Large intestine (tissue), 3 donors: ENCODE data around the gene SLC30A1. TPM values are rescaled to one million over a fixed set of nuclear protein-coding genes. Genes with fewer than 3 reads are reported as not detected.
A peak's percentile ranks its signal among the peaks of the same experiment; 100 is the strongest.
"Not testable (repeated sequence)": the region's sequence is repeated elsewhere in the genome, so short reads cannot be mapped to it uniquely, and the experiment has no call there.

Experiments
- DNase-seq, 2 donors: peaks; one replicate each; pipeline versions ENCODE4 v3.0.0 to v3.0.0-alpha.2; 2013
- H3K27ac ChIP-seq: one replicate; pipeline ENCODE4 v1.5.1; 2013; ENCODE audit warnings: low read length
- H3K27me3 ChIP-seq: 2 replicates; pipeline ENCODE4 v1.6.1; 2013; ENCODE audit warnings: low read length; ENCODE audit not compliant: control insufficient read depth, insufficient read depth
- H3K36me3 ChIP-seq: 2 replicates; pipeline ENCODE4 v1.6.1; 2013; ENCODE audit warnings: low read length; ENCODE audit not compliant: control insufficient read depth, insufficient read depth
- H3K4me1 ChIP-seq: one replicate; pipeline ENCODE4 v1.6.1; 2013; ENCODE audit warnings: low read length; ENCODE audit not compliant: control insufficient read depth, insufficient read depth
- H3K4me3 ChIP-seq: one replicate; pipeline ENCODE4 v1.5.1; 2013; ENCODE audit warnings: low read length
- H3K9me3 ChIP-seq: one replicate; pipeline ENCODE4 v1.6.1; 2013; ENCODE audit warnings: mild to moderate bottlenecking, low read depth, low read length, moderate library complexity; ENCODE audit not compliant: control insufficient read depth
- WGBS: methylation state at CpG from one replicate; pipeline ENCODE4 v1.1.5; 2013; ENCODE audit warnings: low lambda C conversion rate; ENCODE audit not compliant: insufficient coverage; 5-methylcytosine and 5-hydroxymethylcytosine counted together
- polyA plus RNA-seq: library from polyadenylated mRNA; unstranded; fragments of 120-200 nt; gene quantifications from one replicate; pipeline ENCODE4 v1.2.1, GENCODE V29; 2013

SLC30A1 gene
- polyA plus RNA-seq, 1 donor: 94.5 TPM

DNA sequence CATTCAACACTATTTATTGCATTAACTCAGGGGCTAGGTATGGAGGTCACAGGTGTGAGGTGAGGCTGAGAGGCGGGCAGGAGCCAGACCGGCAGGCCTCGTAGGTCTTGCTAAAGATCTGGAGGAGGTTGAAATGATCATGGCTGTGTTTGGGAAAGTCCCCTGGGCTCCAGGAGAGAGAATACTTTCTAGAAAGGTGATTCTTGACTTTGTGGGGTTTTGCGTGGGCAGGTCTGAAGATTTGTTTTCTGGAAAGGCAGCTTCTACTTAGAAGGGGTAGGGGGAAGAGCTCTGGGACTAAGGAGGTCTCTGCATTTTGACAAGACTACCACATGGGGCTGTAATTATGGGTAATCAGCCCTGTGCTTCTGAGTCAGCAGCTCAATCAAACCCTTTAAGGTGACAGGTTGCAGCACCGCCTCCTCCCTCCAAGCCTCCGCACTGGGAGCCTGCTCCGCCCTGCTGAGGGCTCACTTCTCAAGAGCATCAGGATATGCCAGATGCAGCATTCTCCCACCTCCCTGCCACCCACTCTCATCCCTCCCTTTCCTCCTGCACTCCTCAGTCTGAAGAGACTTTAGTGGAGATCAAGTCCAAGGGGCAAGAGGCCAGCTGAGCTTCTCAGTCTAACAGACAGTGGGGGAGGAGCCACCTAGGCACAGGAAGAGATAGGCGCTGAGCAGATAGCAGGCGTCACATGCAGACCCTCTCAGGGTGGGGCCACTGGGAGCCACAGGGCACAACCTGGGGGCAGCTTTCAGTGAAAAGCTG lies 30.5 kb downstream of the SLC30A1 start:
- WGBS: no CpG with 5 or more reads among the region's 9 CpGs

GRCh38 chr1:211547710-211548109 lies 31.3 kb downstream of the SLC30A1 start:
- WGBS: no CpG with 5 or more reads among the region's 6 CpGs
- peaks cover 52% of the 10 kb centered on the region for H3K4me1 ChIP-seq
- H3K36me3 ChIP-seq: no peaks in the 10 kb centered on the region
- H3K4me3 ChIP-seq: no peak overlapping the region
- H3K27me3 ChIP-seq: no peaks in the 10 kb centered on the region
- H3K27ac ChIP-seq: peak overlapping the region; percentile 91
- DNase-seq: peak in 1 of 2 donors; percentile 15
- no peaks in the 10 kb centered on the region for H3K9me3 ChIP-seq

More for the DNA sequence above, 30.5 kb downstream of the SLC30A1 start:
- Histone ChIP-seq H3K27ac (peak overlapping the region; percentile 91), H3K36me3 (no peaks in the 10 kb centered on the region), H3K9me3 (no peaks in the 10 kb centered on the region), H3K27me3 (no peaks in the 10 kb centered on the region), H3K4me1 (peaks cover 47% of the 10 kb centered on the region), H3K4me3 (no peak overlapping the region)
- peak; percentile 96 to 99 for DNase-seq

DNA sequence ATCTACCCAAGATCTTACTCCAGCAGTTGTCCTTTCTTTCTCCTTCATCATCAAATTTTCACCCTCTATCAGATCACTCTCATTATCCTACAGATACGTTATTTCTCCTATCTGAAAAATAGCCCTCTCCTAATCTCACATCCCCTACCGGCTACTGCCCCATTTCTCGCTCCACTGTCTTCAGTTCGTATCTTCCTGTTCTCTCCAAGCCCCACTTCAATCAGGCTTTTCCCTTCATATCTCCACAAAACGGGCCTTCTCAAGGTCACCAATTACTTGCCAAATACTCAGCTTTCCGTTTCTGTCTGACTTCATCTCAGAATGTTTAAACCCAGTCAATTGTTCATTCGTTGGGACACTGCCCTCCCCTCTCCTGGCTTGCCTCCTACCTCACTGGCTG lies 32.4 kb downstream of the SLC30A1 start:
- no peaks in the 10 kb centered on the region for H3K9me3 ChIP-seq
- H3K27ac ChIP-seq: no peak overlapping the region
- DNase-seq: no peak
- H3K27me3 ChIP-seq: no peaks in the 10 kb centered on the region
- H3K36me3 ChIP-seq: no peaks in the 10 kb centered on the region
- H3K4me1 ChIP-seq: peaks cover 55% of the 10 kb centered on the region
- WGBS: 93% methylated on average over 4 of the region's 7 CpGs
- no peak overlapping the region for H3K4me3 ChIP-seq

GRCh38 chr1:211543025-211543424 lies 35.9 kb downstream of the SLC30A1 start:
- H3K27me3 ChIP-seq: no peaks in the 10 kb centered on the region
- no peaks in the 10 kb centered on the region for H3K36me3 ChIP-seq
- H3K4me1 ChIP-seq: peaks cover 28% of the 10 kb centered on the region
- H3K9me3 ChIP-seq: peaks cover 6% of the 10 kb centered on the region
- no CpG with 5 or more reads among the region's 4 CpGs for WGBS
- no peak overlapping the region for H3K4me3 ChIP-seq
- DNase-seq: peak; percentile 62 to 84
- peak overlapping the region; percentile 72 for H3K27ac ChIP-seq

GRCh38 chr1:211541720-211542477 lies 37.1 kb downstream of the SLC30A1 start:
- Histone ChIP-seq H3K27ac (peak overlapping the region; percentile 72), H3K9me3 (peaks cover 6% of the 10 kb centered on the region), H3K4me3 (no peak overlapping the region), H3K36me3 (no peaks in the 10 kb centered on the region), H3K27me3 (no peaks in the 10 kb centered on the region), H3K4me1 (peaks cover 22% of the 10 kb centered on the region)
- DNase-seq: peak; percentile 70 to 82
- WGBS: 67% methylated on average over 1 of the region's 7 CpGs

GRCh38 chr1:211541278-211541677 lies 37.7 kb downstream of the SLC30A1 start:
- H3K27ac ChIP-seq: no peak overlapping the region
- no CpG with 5 or more reads among the region's 2 CpGs for WGBS
- no peaks in the 10 kb centered on the region for H3K27me3 ChIP-seq

GRCh38 chr1:211540824-211541223 lies 38.1 kb downstream of the SLC30A1 start:
- no CpG with 5 or more reads among the region's 1 CpG for WGBS
- not testable (repeated sequence) for H3K9me3 ChIP-seq

More at GRCh38 chr1:211541278-211541677, 37.7 kb downstream of the SLC30A1 start:
- DNase-seq: no peak
- H3K4me1 ChIP-seq: peaks cover 22% of the 10 kb centered on the region
- no peaks in the 10 kb centered on the region for H3K36me3 ChIP-seq
- no peak overlapping the region for H3K4me3 ChIP-seq
- H3K9me3 ChIP-seq: peaks cover 6% of the 10 kb centered on the region

DNA sequence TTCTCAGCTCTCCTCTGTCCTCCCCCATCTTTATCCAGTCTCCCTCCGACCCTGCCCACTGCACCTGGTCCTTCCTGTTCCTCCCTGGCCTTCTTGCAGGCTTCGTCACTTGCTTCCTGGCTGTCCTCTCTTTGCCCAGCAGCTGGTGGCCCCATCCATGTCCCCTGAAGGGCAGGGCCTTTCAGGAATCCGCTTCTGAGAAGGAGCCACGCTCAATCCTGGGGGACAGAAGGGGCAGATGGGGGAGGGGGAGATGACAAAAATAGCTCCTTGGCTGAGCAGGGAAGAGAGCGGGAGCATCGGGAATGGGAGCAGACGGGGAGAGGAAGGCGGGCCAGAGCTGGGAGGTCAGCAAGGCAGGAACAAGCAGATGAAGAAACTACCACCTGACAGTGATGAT lies 40.7 kb downstream of the SLC30A1 start:
- Histone ChIP-seq H3K27me3 (no peaks in the 10 kb centered on the region), H3K4me1 (peaks cover 18% of the 10 kb centered on the region), H3K9me3 (peaks cover 6% of the 10 kb centered on the region), H3K27ac (no peak overlapping the region), H3K4me3 (no peak overlapping the region), H3K36me3 (no peaks in the 10 kb centered on the region)
- no peak for DNase-seq
- WGBS: no CpG with 5 or more reads among the region's 8 CpGs

More at GRCh38 chr1:211540824-211541223, 38.1 kb downstream of the SLC30A1 start:
- H3K4me3 ChIP-seq, H3K27me3 ChIP-seq, H3K36me3 ChIP-seq, DNase-seq, H3K27ac ChIP-seq: not testable (repeated sequence)
- H3K4me1 ChIP-seq: peaks cover 22% of the 10 kb centered on the region

- Histone ChIP-seq H3K27me3 (no peaks in the 10 kb centered on the region), H3K4me1 (peaks cover 10% of the 10 kb centered on the region), H3K36me3 (no peaks in the 10 kb centered on the region), H3K9me3 (peaks cover 6% of the 10 kb centered on the region), H3K4me3 (no peak overlapping the region), H3K27ac (no peak overlapping the region)
- no CpG with 5 or more reads among the region's 4 CpGs for WGBS
- DNase-seq: no peak
Observed at GRCh38 chr1:211537253-211537652, 41.7 kb downstream of the SLC30A1 start.

DNA sequence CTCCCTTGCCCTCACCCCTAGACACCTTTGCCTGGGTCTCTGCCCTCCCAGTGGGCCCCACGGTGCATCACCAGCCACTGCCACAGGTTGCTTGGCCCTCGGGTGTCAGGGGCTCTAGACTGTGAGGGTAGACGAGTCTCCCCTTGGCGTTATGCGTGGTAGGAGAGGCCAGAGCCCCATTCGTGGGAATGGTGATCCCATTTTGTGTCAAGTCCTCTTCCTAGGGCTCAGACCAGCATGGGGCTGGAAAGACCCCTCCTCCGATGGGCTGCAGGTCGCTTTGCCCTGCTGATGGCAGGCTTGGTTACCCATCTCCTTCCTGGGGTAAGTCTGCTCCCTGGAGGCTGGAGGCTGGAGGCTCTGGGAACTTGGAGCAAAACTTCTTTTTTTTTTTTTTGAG lies 42.4 kb downstream of the SLC30A1 start:
- DNase-seq: no peak
- no peak overlapping the region for H3K27ac ChIP-seq
- H3K4me1 ChIP-seq: peaks cover 4% of the 10 kb centered on the region
- H3K9me3 ChIP-seq: peaks cover 6% of the 10 kb centered on the region
- no peaks in the 10 kb centered on the region for H3K27me3 ChIP-seq
- no peaks in the 10 kb centered on the region for H3K36me3 ChIP-seq
- no CpG with 5 or more reads among the region's 8 CpGs for WGBS
- no peak overlapping the region for H3K4me3 ChIP-seq
